HepG2 (cell line): Measurements from ENCODE around the gene MRPL30. TPM values are rescaled to one million over a fixed set of nuclear protein-coding genes. Genes with fewer than 3 reads are reported as not detected.

Source experiments
- HNF4G ChIP-seq, 2 experiments: sonication (generic) in 1 of 2; formaldehyde crosslinking in 1 of 2; IDR thresholded peaks; 2 replicates each; pipeline versions ENCODE4 v1.4.0 to v1.6.1; 2011 to 2020; ENCODE audit warnings: borderline replicate concordance in 2 of 2, low read depth in 2 of 2, mild to moderate bottlenecking in 2 of 2, low read length in 1 of 2, missing genetic modification reagents in 1 of 2, moderate library complexity in 1 of 2
- NCOA2 ChIP-seq: sonication (generic); formaldehyde crosslinking; IDR thresholded peaks from 2 replicates; pipeline ENCODE4 v1.8.0; 2022; ENCODE audit warnings: inconsistent platforms
- NCOR1 ChIP-seq: fragments of 200-600 bp; sonication (generic); IDR thresholded peaks from 2 replicates; pipeline ENCODE4 v1.7.0; 2017; ENCODE audit warnings: antibody characterized with exemption, low read length, borderline replicate concordance
- NFKBIZ ChIP-seq: IDR thresholded peaks from 2 replicates; pipeline ENCODE4 v1.6.1; 2018; ENCODE audit warnings: missing genetic modification reagents, missing compliant biosample characterization
- NR2F6 ChIP-seq, 2 experiments: IDR thresholded peaks; 2 replicates each; pipeline ENCODE4 v1.6.1; 2016; ENCODE audit warnings: antibody characterized with exemption in 1 of 2, mild to moderate bottlenecking in 1 of 2
- SCMH1 ChIP-seq: sonication (generic); formaldehyde crosslinking; IDR thresholded peaks from 2 replicates; pipeline ENCODE4 v1.9.0; 2021; ENCODE audit warnings: missing genetic modification reagents, mild to moderate bottlenecking, borderline replicate concordance
- SMAD9 ChIP-seq: sonication (generic); formaldehyde crosslinking; IDR thresholded peaks from 2 replicates; pipeline ENCODE4 v1.5.1; 2020; ENCODE audit warnings: mild to moderate bottlenecking, missing genetic modification reagents
- TCF7 ChIP-seq: sonication (generic); IDR thresholded peaks from 2 replicates; pipeline ENCODE4 v1.6.1; 2016; ENCODE audit warnings: antibody characterized with exemption, low read depth
- TGIF2 ChIP-seq: IDR thresholded peaks from 2 replicates; pipeline ENCODE4 v1.6.1; 2016; ENCODE audit warnings: control low read depth, missing compliant biosample characterization
- ZFP37 ChIP-seq: sonication (generic); formaldehyde crosslinking; IDR thresholded peaks from 2 replicates; pipeline ENCODE4 v1.4.0; 2020; ENCODE audit warnings: missing genetic modification reagents, borderline replicate concordance
- ZNF543 ChIP-seq: sonication (generic); formaldehyde crosslinking; IDR thresholded peaks from 2 replicates; pipeline ENCODE4 v1.4.0; 2020; ENCODE audit warnings: mild to moderate bottlenecking, missing genetic modification reagents
- ZNF678 ChIP-seq: sonication (generic); formaldehyde crosslinking; IDR thresholded peaks from 2 replicates; pipeline ENCODE4 v1.4.0; 2020; ENCODE audit warnings: mild to moderate bottlenecking, missing genetic modification reagents
- polyA plus RNA-seq, 8 experiments: library from polyadenylated mRNA; depleted of rRNA in 3 of 8; stranded (reverse) in 7 of 8; unstranded in 1 of 8; fragments of >200 nt; fragmentation: Illumina TruSeq in 4 of 8; extraction: Trizol in 4 of 8; gene quantifications; 2 replicates each; pipeline versions ENCODE4 v1.2.1 to v1.2.3, GENCODE V29; 2011 to 2016; ENCODE audit warnings: low read depth in 4 of 8, missing spikeins in 1 of 8, mixed read lengths in 1 of 8; ENCODE audit not compliant: insufficient read depth in 1 of 8
- total RNA-seq, 5 experiments: library from RNA; depleted of rRNA; stranded (reverse); fragments of >200 nt; fragmentation: Illumina TruSeq; extraction: Trizol; gene quantifications; 2 replicates each; pipeline ENCODE4 v1.2.3, GENCODE V29; 2016; ENCODE audit warnings: low read depth in 1 of 5
- TF ChIP-seq, protein P1 (sequence below): sonication (generic); formaldehyde crosslinking; IDR thresholded peaks from 2 replicates; pipeline ENCODE4 v1.9.0; 2021; ENCODE audit warnings: missing genetic modification reagents, borderline replicate concordance
- TF ChIP-seq, protein P2 (sequence below): sonication (generic); formaldehyde crosslinking; IDR thresholded peaks from 2 replicates; pipeline ENCODE4 v1.5.1; 2020; ENCODE audit warnings: mild to moderate bottlenecking, missing genetic modification reagents, moderate library complexity
- TF ChIP-seq, protein P3 (sequence below): sonication (generic); formaldehyde crosslinking; IDR thresholded peaks from 2 replicates; pipeline ENCODE4 v1.4.0; 2020; ENCODE audit warnings: low read depth, mild to moderate bottlenecking, missing genetic modification reagents
- TF ChIP-seq, protein P4 (sequence below): sonication (generic); formaldehyde crosslinking; IDR thresholded peaks from 2 replicates; pipeline ENCODE4 v1.4.0; 2020; ENCODE audit warnings: missing genetic modification reagents, borderline replicate concordance

The MRPL30 gene
- total and polyA plus RNA-seq, 2 of the 13 experiments (the other 11 are each of a cell fraction or from before 2014, with no cell fraction given) = 30.2 to 75.3 TPM

DNA sequence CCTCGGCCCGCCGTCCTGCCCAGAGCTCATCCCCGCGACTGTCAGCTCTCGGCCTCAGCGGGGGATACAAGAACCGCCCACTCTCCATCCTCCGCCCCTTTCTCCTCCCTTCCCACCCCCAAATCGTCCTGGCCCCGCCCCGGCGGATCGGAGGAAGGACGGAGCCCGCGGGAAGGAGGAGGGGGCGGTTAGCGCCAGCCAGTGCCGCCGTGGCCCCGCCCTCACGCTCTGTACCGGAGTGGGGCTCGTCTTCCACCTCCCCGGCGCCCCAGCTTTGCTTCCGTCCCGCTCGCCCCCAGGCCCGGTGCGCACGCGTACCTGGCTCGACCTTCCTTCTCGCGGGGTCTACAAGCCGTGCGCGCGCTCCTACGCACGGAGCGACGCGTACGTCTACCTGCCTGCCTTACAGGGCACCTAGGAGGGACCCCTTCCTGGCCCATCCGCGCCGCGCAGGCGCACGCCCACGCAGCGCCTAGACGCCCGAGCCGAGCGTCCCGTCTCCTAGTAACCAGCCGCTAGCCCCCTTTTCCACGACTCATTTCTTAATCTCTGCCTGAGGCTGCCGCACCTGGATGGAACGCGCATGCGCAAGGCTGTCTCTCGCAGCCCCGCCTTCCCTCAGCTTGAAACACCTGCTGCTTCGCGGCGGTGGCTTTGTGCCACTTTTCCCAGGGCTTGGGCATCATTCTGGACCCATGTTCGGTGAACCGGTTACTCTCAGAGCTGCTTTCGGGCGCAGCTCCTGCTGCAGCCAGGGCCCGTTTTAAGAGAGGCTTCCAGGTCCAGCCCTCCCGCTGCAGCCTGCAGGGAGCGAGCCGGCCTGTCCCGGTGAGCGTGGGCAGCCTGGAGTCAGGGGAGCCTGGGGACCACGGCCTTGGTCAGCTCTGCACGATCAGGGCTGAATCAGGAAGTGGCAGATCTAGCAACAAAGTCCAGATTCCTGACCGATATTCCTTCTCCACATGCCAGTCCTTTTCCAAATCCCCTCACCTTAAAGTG, 39.6 kb upstream of the MRPL30 start, which contains the start of gene C2orf15 (continued):
- TF ChIP-seq NR2F6 (IDR thresholded peaks at IDR 0.05) = no peak
- peak; percentile 24; the same call in 1 of the 2 replicates for TF ChIP-seq NR2F6 (CRISPR knock-in tag; IDR thresholded peaks at IDR 0.05)
- TF ChIP-seq HNF4G (IDR thresholded peaks at IDR 0.05; ENCODE audit: borderline replicate concordance, low read depth, low read length) = no peak
- peak; percentile 45 for TF ChIP-seq HNF4G (CRISPR knock-in tag; IDR thresholded peaks at IDR 0.05; ENCODE audit: borderline replicate concordance, low read depth)
- no peak for TF ChIP-seq SCMH1
- TF ChIP-seq, protein P1, sequence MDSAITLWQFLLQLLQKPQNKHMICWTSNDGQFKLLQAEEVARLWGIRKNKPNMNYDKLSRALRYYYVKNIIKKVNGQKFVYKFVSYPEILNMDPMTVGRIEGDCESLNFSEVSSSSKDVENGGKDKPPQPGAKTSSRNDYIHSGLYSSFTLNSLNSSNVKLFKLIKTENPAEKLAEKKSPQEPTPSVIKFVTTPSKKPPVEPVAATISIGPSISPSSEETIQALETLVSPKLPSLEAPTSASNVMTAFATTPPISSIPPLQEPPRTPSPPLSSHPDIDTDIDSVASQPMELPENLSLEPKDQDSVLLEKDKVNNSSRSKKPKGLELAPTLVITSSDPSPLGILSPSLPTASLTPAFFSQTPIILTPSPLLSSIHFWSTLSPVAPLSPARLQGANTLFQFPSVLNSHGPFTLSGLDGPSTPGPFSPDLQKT (CRISPR knock-in tag) = no peak
- TF ChIP-seq, protein P2, sequence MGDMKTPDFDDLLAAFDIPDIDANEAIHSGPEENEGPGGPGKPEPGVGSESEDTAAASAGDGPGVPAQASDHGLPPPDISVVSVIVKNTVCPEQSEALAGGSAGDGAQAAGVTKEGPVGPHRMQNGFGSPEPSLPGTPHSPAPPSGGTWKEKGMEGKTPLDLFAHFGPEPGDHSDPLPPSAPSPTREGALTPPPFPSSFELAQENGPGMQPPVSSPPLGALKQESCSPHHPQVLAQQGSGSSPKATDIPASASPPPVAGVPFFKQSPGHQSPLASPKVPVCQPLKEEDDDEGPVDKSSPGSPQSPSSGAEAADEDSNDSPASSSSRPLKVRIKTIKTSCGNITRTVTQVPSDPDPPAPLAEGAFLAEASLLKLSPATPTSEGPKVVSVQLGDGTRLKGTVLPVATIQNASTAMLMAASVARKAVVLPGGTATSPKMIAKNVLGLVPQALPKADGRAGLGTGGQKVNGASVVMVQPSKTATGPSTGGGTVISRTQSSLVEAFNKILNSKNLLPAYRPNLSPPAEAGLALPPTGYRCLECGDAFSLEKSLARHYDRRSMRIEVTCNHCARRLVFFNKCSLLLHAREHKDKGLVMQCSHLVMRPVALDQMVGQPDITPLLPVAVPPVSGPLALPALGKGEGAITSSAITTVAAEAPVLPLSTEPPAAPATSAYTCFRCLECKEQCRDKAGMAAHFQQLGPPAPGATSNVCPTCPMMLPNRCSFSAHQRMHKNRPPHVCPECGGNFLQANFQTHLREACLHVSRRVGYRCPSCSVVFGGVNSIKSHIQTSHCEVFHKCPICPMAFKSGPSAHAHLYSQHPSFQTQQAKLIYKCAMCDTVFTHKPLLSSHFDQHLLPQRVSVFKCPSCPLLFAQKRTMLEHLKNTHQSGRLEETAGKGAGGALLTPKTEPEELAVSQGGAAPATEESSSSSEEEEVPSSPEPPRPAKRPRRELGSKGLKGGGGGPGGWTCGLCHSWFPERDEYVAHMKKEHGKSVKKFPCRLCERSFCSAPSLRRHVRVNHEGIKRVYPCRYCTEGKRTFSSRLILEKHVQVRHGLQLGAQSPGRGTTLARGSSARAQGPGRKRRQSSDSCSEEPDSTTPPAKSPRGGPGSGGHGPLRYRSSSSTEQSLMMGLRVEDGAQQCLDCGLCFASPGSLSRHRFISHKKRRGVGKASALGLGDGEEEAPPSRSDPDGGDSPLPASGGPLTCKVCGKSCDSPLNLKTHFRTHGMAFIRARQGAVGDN (CRISPR knock-in tag) = peak; percentile 96
- peak; percentile 71 for TF ChIP-seq TGIF2 (CRISPR knock-in tag)
- TF ChIP-seq SMAD9 (CRISPR knock-in tag) = 0 out of 2 replicates have a peak, but pooled peaks have one; percentile 65
- no peak for TF ChIP-seq ZFP37 (CRISPR knock-in tag)
- TF ChIP-seq, protein P3, sequence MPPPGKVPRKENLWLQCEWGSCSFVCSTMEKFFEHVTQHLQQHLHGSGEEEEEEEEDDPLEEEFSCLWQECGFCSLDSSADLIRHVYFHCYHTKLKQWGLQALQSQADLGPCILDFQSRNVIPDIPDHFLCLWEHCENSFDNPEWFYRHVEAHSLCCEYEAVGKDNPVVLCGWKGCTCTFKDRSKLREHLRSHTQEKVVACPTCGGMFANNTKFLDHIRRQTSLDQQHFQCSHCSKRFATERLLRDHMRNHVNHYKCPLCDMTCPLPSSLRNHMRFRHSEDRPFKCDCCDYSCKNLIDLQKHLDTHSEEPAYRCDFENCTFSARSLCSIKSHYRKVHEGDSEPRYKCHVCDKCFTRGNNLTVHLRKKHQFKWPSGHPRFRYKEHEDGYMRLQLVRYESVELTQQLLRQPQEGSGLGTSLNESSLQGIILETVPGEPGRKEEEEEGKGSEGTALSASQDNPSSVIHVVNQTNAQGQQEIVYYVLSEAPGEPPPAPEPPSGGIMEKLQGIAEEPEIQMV (CRISPR knock-in tag) = peak; percentile 76; the same call in 1 of the 2 replicates
- TF ChIP-seq TCF7 = no peak
- TF ChIP-seq NCOR1 = no peak; the same call in 1 of the 2 replicates
- TF ChIP-seq ZNF678 (CRISPR knock-in tag) = no peak; the same call in 1 of the 2 replicates
- TF ChIP-seq ZNF543 (CRISPR knock-in tag) = 0 out of 2 replicates have a peak, but pooled peaks have one; percentile 24
- TF ChIP-seq, protein P4, sequence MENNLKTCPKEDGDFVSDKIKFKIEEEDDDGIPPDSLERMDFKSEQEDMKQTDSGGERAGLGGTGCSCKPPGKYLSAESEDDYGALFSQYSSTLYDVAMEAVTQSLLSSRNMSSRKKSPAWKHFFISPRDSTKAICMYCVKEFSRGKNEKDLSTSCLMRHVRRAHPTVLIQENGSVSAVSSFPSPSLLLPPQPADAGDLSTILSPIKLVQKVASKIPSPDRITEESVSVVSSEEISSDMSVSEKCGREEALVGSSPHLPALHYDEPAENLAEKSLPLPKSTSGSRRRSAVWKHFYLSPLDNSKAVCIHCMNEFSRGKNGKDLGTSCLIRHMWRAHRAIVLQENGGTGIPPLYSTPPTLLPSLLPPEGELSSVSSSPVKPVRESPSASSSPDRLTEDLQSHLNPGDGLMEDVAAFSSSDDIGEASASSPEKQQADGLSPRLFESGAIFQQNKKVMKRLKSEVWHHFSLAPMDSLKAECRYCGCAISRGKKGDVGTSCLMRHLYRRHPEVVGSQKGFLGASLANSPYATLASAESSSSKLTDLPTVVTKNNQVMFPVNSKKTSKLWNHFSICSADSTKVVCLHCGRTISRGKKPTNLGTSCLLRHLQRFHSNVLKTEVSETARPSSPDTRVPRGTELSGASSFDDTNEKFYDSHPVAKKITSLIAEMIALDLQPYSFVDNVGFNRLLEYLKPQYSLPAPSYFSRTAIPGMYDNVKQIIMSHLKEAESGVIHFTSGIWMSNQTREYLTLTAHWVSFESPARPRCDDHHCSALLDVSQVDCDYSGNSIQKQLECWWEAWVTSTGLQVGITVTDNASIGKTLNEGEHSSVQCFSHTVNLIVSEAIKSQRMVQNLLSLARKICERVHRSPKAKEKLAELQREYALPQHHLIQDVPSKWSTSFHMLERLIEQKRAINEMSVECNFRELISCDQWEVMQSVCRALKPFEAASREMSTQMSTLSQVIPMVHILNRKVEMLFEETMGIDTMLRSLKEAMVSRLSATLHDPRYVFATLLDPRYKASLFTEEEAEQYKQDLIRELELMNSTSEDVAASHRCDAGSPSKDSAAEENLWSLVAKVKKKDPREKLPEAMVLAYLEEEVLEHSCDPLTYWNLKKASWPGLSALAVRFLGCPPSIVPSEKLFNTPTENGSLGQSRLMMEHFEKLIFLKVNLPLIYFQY = no peak; the same call in none of the 2 replicates
- 0 out of 2 replicates have a peak, but pooled peaks have one; percentile 31 for TF ChIP-seq NFKBIZ
- TF ChIP-seq NCOA2 (CRISPR knock-in tag) = peak; percentile 10
